NCI-H1105 (cell line): ENCODE measurements around the gene TBKBP1.

ENCODE experiments used
- DNase-seq: peaks from one replicate; lab custom pipeline; 2025; lab: John Stamatoyannopoulos, UW

Gene TBKBP1

GRCh38 chr17:47693731-47694580 is at the start of gene TBKBP1:
TBKBP1 (plus strand) TSS chr17:47694161; CDS start chr17:47696113, 1,952 bp downstream.
- DNase-seq, result peak; percentile 31

GRCh38 chr17:47644324-47644723 is 49.6 kb upstream of the TBKBP1 start:
- DNase-seq, result no peak

- DNase-seq, result peak; percentile 97
Observed at GRCh38 chr17:47649153-47649971, 44.6 kb upstream of the TBKBP1 start, which contains the start of gene KPNB1. KPNB1 (plus strand) TSS chr17:47649919; CDS start chr17:47650245, 326 bp downstream.

- peak; percentile 42 for DNase-seq
Observed at GRCh38 chr17:47649972-47650524, 43.9 kb upstream of the TBKBP1 start.

DNA sequence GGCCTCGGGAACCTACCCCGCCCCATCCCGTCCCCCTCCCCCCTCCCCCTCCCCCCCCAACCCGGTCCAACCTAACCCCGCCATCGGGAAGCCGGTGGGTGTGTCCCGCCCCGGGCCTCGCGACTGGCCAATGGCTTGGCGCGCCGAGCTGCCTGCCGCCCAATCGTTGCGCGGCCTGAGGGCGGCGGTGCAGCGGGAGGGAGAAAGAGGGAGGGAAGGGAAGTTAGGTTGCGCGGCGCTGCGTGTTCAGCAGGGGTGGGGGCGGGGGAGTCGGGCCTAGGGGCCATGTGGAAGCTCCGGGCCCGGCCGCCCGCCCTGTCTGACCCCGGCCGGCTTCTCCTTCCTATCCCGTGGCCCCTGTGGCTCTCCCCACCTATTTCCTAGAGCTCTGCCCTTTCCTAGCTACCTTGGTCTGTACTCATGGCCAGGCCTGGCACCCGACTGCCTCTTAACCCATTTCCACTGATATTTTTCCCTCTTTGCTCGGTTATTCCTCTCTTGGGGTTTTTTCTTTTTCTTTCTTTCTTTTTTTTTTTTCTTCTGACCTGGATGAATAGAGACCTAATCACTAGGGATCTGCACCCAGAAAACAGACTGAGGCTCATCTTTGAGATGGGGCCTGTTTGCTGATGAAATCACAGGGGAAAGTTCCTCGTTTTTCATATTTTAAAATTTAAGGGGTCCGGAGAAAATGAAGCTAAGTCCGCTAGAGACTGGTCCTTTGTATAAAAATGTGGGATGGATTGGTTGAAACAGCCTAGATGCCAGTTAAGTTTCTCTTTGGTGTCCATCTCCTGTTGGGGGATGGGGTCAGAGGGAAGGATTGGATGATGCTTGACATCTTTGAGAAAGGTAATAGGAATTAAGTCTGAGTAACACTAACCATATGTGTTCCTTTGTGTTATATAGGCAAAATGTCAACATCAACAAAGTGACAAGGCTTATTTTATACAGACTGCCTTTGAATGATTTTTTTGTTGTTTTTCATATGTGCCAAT is 43.1 kb upstream of the TBKBP1 start:
- peak; percentile 94 for DNase-seq

DNA sequence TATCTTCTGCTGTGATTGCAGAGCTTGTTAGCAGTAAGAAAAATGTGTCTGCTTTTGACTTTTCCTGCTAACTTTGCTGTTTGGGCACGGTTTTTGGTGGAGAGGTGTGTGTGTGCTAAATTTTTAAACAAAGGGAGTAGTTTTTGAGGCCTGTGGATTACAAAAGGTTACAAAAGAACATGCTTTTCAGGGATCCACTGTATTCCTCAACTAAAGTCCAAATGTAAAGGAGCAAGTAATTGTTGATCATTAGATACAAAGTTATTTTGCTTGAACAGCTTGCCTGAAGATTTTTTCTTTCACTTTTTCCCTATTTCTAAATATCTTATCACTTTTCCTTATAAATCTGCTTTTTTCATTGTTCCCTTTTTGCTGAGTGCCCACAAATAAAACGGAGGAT is 42.3 kb upstream of the TBKBP1 start:
- no peak for DNase-seq

DNA sequence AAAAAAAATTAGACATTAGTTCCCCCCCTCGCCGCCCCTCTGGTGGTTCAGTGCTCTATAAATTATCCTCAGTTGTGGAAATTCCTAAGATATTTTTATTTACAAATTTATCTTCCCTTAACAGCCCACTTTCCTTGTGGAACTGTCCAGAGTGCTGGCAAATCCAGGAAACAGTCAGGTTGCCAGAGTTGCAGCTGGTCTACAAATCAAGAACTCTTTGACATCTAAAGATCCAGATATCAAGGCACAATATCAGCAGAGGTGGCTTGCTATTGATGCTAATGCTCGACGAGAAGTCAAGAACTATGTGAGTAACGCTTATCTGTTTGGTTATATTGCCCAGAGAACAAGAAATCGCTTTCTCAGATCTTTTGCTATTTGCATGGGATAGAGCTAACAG is 41.4 kb upstream of the TBKBP1 start:
- DNase-seq, result no peak

DNA sequence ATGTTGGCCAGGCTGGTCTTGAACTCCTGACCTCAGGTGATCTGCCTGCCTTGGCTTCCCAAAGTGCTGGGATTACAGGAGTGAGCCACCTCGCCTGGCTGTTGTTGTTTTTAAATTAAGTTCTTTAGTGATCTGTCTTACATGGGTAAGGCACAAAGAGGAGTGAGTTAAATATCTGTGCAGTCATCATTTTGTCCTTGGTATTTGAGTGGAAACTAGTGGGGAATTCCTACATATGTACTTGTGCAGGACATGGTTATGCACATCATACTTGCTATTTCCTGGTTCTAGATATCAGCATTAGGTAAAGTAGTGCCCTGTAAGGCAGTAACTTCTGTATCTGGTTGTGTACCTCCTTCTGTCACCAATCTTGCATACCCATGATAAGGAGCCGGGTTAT is 40.5 kb upstream of the TBKBP1 start:
- DNase-seq, result no peak

DNA sequence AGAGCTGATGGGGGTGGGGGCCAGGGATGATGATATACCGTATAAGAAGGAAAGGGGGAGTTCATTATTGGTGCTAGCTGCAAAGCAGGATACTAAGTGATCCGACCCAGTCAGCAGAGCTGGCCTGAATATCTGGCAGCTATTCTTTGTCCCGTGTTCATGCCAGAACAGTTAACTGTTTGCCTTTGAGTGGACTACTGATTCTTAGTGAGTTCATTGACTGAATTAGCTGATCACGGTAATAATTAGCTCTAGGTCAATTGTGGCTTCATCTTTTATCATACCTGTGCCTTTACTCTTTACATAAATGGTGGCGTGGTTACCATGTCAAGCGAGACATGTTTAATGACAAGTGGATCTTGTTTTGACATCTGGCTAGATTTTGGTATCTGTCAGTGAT is 39.0 kb upstream of the TBKBP1 start:
- no peak for DNase-seq

- no peak for DNase-seq
Observed at GRCh38 chr17:47660064-47660492, 33.9 kb upstream of the TBKBP1 start.

GRCh38 chr17:47663912-47664623 is 29.9 kb upstream of the TBKBP1 start:
- peak; percentile 44 for DNase-seq

DNA sequence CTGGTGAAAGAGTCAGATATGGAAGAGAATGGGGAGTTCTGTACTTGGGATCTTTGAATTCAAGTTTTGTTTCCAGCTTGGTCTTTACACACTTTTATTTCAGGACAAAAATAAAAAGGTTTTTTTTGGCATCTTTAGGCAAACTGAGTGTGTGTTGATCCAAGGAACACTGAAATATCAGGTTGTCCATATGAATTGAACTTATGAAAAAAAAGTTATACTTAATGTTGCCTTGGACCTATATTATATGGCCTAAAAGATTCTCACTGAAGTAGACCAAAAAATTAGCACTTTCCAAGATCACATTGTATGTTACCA is 29.4 kb upstream of the TBKBP1 start:
- no peak for DNase-seq

- no peak for DNase-seq
Observed at GRCh38 chr17:47665655-47666054, 28.3 kb upstream of the TBKBP1 start.

DNA sequence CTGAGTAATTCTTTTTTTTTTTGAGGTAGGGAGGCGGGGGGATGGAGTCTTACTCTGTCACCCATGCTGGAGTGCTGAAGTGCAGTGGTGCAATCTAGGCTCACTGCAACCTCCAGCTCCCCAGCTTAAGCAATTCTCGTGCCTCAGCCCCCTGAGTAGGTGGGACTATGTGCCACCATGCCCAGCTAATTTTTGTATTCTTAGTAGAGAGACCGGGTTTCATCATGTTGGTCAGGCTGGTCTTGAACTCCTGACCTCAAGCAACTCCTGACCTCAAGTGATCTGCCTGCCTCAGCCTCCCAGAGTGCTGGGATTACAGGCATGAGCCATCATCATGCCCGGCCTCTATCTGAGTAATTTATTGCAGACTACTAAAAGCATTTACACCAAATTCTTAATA is 24.9 kb upstream of the TBKBP1 start:
- DNase-seq, result no peak

GRCh38 chr17:47670064-47670463 is 23.9 kb upstream of the TBKBP1 start:
- no peak for DNase-seq

DNA sequence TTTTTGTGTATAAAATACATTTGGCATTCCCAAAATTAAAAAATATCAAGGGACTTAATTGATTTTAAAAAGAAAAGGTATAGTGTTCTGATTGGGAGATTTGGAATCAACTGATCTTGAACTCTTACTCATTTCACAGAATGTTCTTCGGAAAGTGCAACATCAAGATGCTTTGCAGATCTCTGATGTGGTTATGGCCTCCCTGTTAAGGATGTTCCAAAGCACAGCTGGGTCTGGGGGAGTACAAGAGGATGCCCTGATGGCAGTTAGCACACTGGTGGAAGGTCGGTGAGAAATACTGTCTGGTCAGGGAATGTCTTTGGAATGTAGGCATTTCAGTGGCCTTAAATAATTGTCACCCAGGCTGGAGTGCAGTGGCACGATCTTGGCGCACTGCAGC is 19.5 kb upstream of the TBKBP1 start:
- DNase-seq, result no peak

GRCh38 chr17:47675380-47676198 is 18.4 kb upstream of the TBKBP1 start:
- DNase-seq, result no peak

DNA sequence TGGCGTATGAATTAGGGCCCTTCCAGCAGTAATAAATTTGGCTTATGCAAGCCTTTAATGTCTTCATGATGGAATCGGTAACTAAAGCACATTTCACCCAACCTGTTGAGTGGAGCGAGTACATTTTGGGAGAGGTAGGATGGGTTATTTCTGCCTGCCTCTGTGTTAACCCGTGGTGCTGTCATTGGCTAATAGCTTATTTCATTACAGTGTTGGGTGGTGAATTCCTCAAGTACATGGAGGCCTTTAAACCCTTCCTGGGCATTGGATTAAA is 17.8 kb upstream of the TBKBP1 start:
- no peak for DNase-seq

DNA sequence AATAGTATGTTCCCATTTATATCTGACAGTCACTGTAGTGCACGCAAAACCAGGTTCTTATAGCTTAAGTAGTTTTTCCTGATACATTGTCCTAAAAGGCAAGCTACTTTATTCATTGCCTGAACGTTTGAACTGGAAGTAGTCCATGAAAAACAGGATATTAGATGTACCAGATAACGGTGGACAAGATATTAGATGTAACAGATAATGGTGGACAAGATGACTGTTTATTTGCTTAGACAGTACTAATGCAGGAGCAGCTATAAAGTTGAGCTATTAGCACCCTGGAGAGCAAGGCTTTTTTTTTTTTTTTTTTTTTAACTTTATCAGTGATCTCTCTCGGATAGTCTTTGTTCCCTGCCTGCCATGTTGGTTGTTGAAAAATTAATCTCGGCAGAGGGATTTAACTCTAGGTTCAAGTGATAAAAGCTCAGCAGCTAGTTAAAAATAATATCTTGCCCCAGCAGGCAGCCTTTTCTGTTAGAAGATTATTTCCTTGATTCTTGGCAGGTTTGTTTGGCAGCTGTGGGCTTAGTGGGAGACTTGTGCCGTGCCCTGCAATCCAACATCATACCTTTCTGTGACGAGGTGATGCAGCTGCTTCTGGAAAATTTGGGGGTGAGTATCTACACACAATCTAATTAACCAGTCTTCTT is 17.3 kb upstream of the TBKBP1 start:
- no peak for DNase-seq

DNA sequence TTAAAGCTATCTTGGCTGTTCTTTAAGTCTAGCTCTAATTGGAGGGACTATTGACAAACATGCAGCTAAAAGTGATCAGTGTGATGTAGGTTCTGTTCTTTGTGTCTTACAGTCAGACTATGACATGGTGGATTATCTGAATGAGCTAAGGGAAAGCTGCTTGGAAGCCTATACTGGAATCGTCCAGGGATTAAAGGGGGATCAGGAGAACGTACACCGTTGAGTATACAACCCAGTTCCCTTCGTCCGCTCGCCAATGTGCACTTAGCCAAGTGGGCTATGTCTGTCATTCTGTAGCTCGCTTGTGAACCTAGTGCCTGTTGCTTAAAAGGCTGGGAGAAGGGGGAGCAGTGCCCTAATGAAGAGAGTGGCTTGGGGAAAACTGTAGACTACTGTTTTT is 15.8 kb upstream of the TBKBP1 start:
- DNase-seq, result no peak
